Karpas-422 (cell line): Measurements from ENCODE around the gene CBL. TPM values are rescaled to one million over a fixed set of nuclear protein-coding genes. Genes with fewer than 3 reads are reported as not detected.
"Not testable (repeated sequence)": the region's sequence is repeated elsewhere in the genome, so short reads cannot be mapped to it uniquely, and the experiment has no call there.

Experiments
- DNase-seq: peaks from one replicate; pipeline ENCODE4 v3.0.0-alpha.2; 2015
- H2AFZ ChIP-seq: fragments of 200-600 bp; sonication (generic); 2 replicates; pipeline ENCODE4 v1.6.1; 2014; ENCODE audit warnings: antibody characterized with exemption, low read length, mixed read lengths
- H3K27ac ChIP-seq: fragments of 200-600 bp; sonication (generic); 2 replicates; pipeline ENCODE4 v1.5.1; 2014; ENCODE audit warnings: mild to moderate bottlenecking, low read length, moderate library complexity
- H3K27me3 ChIP-seq: fragments of 200-600 bp; sonication (generic); 2 replicates; pipeline ENCODE4 v1.6.1; 2014; ENCODE audit warnings: low read length, mixed read lengths
- H3K36me3 ChIP-seq: fragments of 200-600 bp; sonication (generic); 2 replicates; pipeline ENCODE4 v1.6.1; 2014; ENCODE audit warnings: low read length, mixed read lengths; ENCODE audit not compliant: insufficient read depth
- H3K4me1 ChIP-seq: fragments of 200-600 bp; sonication (generic); 2 replicates; pipeline ENCODE4 v1.6.1; 2014; ENCODE audit warnings: mild to moderate bottlenecking, low read length, mixed read lengths
- H3K4me2 ChIP-seq: fragments of 200-600 bp; sonication (generic); 2 replicates; pipeline ENCODE4 v1.6.1; 2014; ENCODE audit warnings: low read length, low read depth, mild to moderate bottlenecking; ENCODE audit not compliant: poor library complexity, severe bottlenecking
- H3K4me3 ChIP-seq: fragments of 200-600 bp; sonication (generic); 2 replicates; pipeline ENCODE4 v1.5.1; 2014; ENCODE audit warnings: mild to moderate bottlenecking, antibody characterized with exemption, low read length, mixed read lengths
- H3K79me2 ChIP-seq: fragments of 200-600 bp; sonication (generic); 2 replicates; pipeline ENCODE4 v1.6.1; 2014; ENCODE audit warnings: mild to moderate bottlenecking, low read length, mixed read lengths
- H3K9ac ChIP-seq: fragments of 200-600 bp; sonication (generic); 2 replicates; pipeline ENCODE4 v1.6.0; 2014; ENCODE audit warnings: low read length
- H3K9me2 ChIP-seq: fragments of 200-600 bp; sonication (generic), shearing (Covaris generic); replicated peaks from 2 replicates; pipeline ENCODE4 v1.6.0; 2014; ENCODE audit warnings: mild to moderate bottlenecking, low read length, moderate library complexity; ENCODE audit not compliant: insufficient read depth
- H3K9me3 ChIP-seq: fragments of 300-700, 200-600 bp; sonication (generic); 2 replicates; pipeline ENCODE4 v1.6.1; 2014; ENCODE audit warnings: low read length, mixed read lengths
- H4K20me1 ChIP-seq: fragments of 200-600 bp; sonication (generic); 2 replicates; pipeline ENCODE4 v1.6.1; 2014; ENCODE audit warnings: mild to moderate bottlenecking, antibody characterized with exemption, low read length, low read depth; ENCODE audit not compliant: insufficient read depth
- total RNA-seq: library from RNA; depleted of rRNA; stranded (reverse); fragments of >200 nt; shearing (Covaris generic); gene quantifications from 2 replicates; pipeline ENCODE4 v1.2.3, GENCODE V29; 2014; ENCODE audit warnings: low replicate concordance

The CBL gene
- total RNA-seq, 1 experiment from 2014 or later: 34.0 TPM

GRCh38 chr11:119196833-119197483, 9.2 kb upstream of the CBL start:
- H3K9ac ChIP-seq: no peak overlapping the region
- no peak overlapping the region for H2AFZ ChIP-seq
- H3K9me3 ChIP-seq: no peaks in the 10 kb centered on the region
- no peaks in the 10 kb centered on the region for H3K36me3 ChIP-seq
- no peaks in the 10 kb centered on the region for H3K79me2 ChIP-seq
- H3K27ac ChIP-seq: no peak overlapping the region
- H3K4me3 ChIP-seq: no peak overlapping the region
- no peaks in the 10 kb centered on the region for H3K4me1 ChIP-seq
- H3K9me2 ChIP-seq: no peaks in the 10 kb centered on the region
- no peaks in the 10 kb centered on the region for H3K27me3 ChIP-seq
- H3K4me2 ChIP-seq: no peak overlapping the region
- DNase-seq: peak; percentile 86
- no peaks in the 10 kb centered on the region for H4K20me1 ChIP-seq

- no peaks in the 10 kb centered on the region for H3K4me1 ChIP-seq
- H3K9ac ChIP-seq: no peak overlapping the region
- H3K4me2 ChIP-seq: no peak overlapping the region
- H3K36me3 ChIP-seq: no peaks in the 10 kb centered on the region
- H3K27ac ChIP-seq: no peak overlapping the region
- no peaks in the 10 kb centered on the region for H3K9me2 ChIP-seq
- no peaks in the 10 kb centered on the region for H4K20me1 ChIP-seq
- H3K9me3 ChIP-seq: no peaks in the 10 kb centered on the region
- no peaks in the 10 kb centered on the region for H3K79me2 ChIP-seq
- H3K27me3 ChIP-seq: no peaks in the 10 kb centered on the region
- DNase-seq: no peak
- H3K4me3 ChIP-seq: no peak overlapping the region
- H2AFZ ChIP-seq: no peak overlapping the region
Measured at GRCh38 chr11:119198925-119199324, 7.2 kb upstream of the CBL start.

GRCh38 chr11:119201236-119201635, 4.9 kb upstream of the CBL start:
- not testable (repeated sequence) for H3K27me3 ChIP-seq, H3K27ac ChIP-seq, H3K9me3 ChIP-seq, H3K4me3 ChIP-seq, H4K20me1 ChIP-seq, H3K4me2 ChIP-seq, DNase-seq, H3K9me2 ChIP-seq, H2AFZ ChIP-seq, H3K36me3 ChIP-seq, H3K9ac ChIP-seq, H3K79me2 ChIP-seq
- H3K4me1 ChIP-seq: peaks cover 11% of the 10 kb centered on the region

GRCh38 chr11:119202554-119202953, 3.6 kb upstream of the CBL start:
- Histone ChIP-seq H4K20me1 (no peaks in the 10 kb centered on the region), H3K9ac (no peak overlapping the region), H3K36me3 (no peaks in the 10 kb centered on the region), H3K4me3 (no peak overlapping the region), H2AFZ (no peak overlapping the region), H3K79me2 (peaks cover 12% of the 10 kb centered on the region), H3K9me2 (no peaks in the 10 kb centered on the region), H3K4me2 (no peak overlapping the region), H3K27ac (no peak overlapping the region), H3K4me1 (peaks cover 14% of the 10 kb centered on the region), H3K9me3 (no peaks in the 10 kb centered on the region), H3K27me3 (no peaks in the 10 kb centered on the region)
- DNase-seq: no peak

- H3K27ac ChIP-seq: no peak overlapping the region
- H2AFZ ChIP-seq: no peak overlapping the region
- H4K20me1 ChIP-seq: no peaks in the 10 kb centered on the region
- H3K9ac ChIP-seq: no peak overlapping the region
- no peaks in the 10 kb centered on the region for H3K9me3 ChIP-seq
- DNase-seq: no peak
- no peak overlapping the region for H3K4me2 ChIP-seq
- peaks cover 24% of the 10 kb centered on the region for H3K4me1 ChIP-seq
- H3K4me3 ChIP-seq: no peak overlapping the region
- H3K36me3 ChIP-seq: no peaks in the 10 kb centered on the region
- peaks cover 27% of the 10 kb centered on the region for H3K79me2 ChIP-seq
- no peaks in the 10 kb centered on the region for H3K9me2 ChIP-seq
- H3K27me3 ChIP-seq: no peaks in the 10 kb centered on the region
Measured at GRCh38 chr11:119204066-119204465, 2.1 kb upstream of the CBL start.

- peak overlapping the region; percentile 78 for H3K4me2 ChIP-seq
- no peaks in the 10 kb centered on the region for H3K9me3 ChIP-seq
- H3K27me3 ChIP-seq: no peaks in the 10 kb centered on the region
- no peaks in the 10 kb centered on the region for H3K36me3 ChIP-seq
- peak overlapping the region; percentile 43; the same call in 1 of the 2 replicates for H2AFZ ChIP-seq
- peak overlapping the region; percentile 88 for H3K9ac ChIP-seq
- peaks cover 37% of the 10 kb centered on the region for H3K79me2 ChIP-seq
- no peaks in the 10 kb centered on the region for H4K20me1 ChIP-seq
- peak overlapping the region; percentile 90 for H3K4me3 ChIP-seq
- no peaks in the 10 kb centered on the region for H3K9me2 ChIP-seq
- H3K27ac ChIP-seq: 0 out of 2 replicates have a peak overlapping the region, but pooled peaks have one; percentile 34
- peak; percentile 52 for DNase-seq
- peaks cover 24% of the 10 kb centered on the region for H3K4me1 ChIP-seq
Measured at GRCh38 chr11:119205080-119205479, 1.1 kb upstream of the CBL start.

GRCh38 chr11:119206511-119207414, 624 bp downstream of the CBL start:
- H4K20me1 ChIP-seq: no peaks in the 10 kb centered on the region

GRCh38 chr11:119207415-119207960, 1.3 kb downstream of the CBL start:
- Histone ChIP-seq H3K79me2 (peaks cover 53% of the 10 kb centered on the region), H3K4me2 (peak overlapping the region; percentile 84), H3K27me3 (no peaks in the 10 kb centered on the region), H3K36me3 (no peaks in the 10 kb centered on the region), H3K9ac (peak overlapping the region; percentile 88), H3K27ac (peak overlapping the region; percentile 77), H3K9me2 (no peaks in the 10 kb centered on the region), H3K4me1 (peaks cover 24% of the 10 kb centered on the region), H2AFZ (no peak overlapping the region), H3K9me3 (no peaks in the 10 kb centered on the region), H3K4me3 (peak overlapping the region; percentile 90), H4K20me1 (no peaks in the 10 kb centered on the region)
- DNase-seq: peak; percentile 41

More at GRCh38 chr11:119206511-119207414, 624 bp downstream of the CBL start:
- DNase-seq: peak; percentile 63
- peak overlapping the region; percentile 90 for H3K4me3 ChIP-seq
- no peaks in the 10 kb centered on the region for H3K27me3 ChIP-seq
- H3K4me1 ChIP-seq: peaks cover 24% of the 10 kb centered on the region
- H3K9me2 ChIP-seq: no peaks in the 10 kb centered on the region
- peak overlapping the region; percentile 84 for H3K4me2 ChIP-seq
- H3K9ac ChIP-seq: peak overlapping the region; percentile 88
- peaks cover 53% of the 10 kb centered on the region for H3K79me2 ChIP-seq
- no peaks in the 10 kb centered on the region for H3K9me3 ChIP-seq
- H2AFZ ChIP-seq: no peak overlapping the region; the same call in 1 of the 2 replicates
- peak overlapping the region; percentile 77 for H3K27ac ChIP-seq
- H3K36me3 ChIP-seq: no peaks in the 10 kb centered on the region
